Upper lobe of left lung (tissue), 6 donors: Measurements from ENCODE around the gene APOM. TPM values are rescaled to one million over a fixed set of nuclear protein-coding genes. Genes with fewer than 3 reads are reported as not detected.

Experiments used
- ATAC-seq, 2 donors: fragments of 200-7000 bp; cut with Tn5 transposase; one replicate each; pipeline ENCODE4 v1.9.1; 2022; ENCODE audit warnings: mild to moderate bottlenecking in 2 of 2, moderate library complexity in 2 of 2; ENCODE audit not compliant: low FRiP score in 2 of 2
- DNase-seq, 2 donors: peaks; one replicate each; pipeline ENCODE4 v3.0.0-alpha.2; 2019 to 2020
- H3K27ac ChIP-seq, 4 donors: fragments of 200-600 bp; sonication (generic); one replicate each; pipeline ENCODE4 v1.5.1; 2016 to 2019
- H3K27me3 ChIP-seq, 4 donors: fragments of 200-600 bp; sonication (generic); one replicate each; pipeline ENCODE4 v1.5.1; 2017 to 2019
- H3K36me3 ChIP-seq, 4 donors: fragments of 200-600 bp; sonication (generic); one replicate each; pipeline ENCODE4 v1.5.1; 2016 to 2019
- H3K4me1 ChIP-seq, 4 donors: fragments of 200-600 bp; sonication (generic); one replicate each; pipeline ENCODE4 v1.5.1; 2018 to 2019
- H3K4me3 ChIP-seq, 4 donors: fragments of 200-600 bp; sonication (generic); one replicate each; pipeline ENCODE4 v1.5.1; 2017 to 2019; ENCODE audit warnings: mild to moderate bottlenecking in 2 of 4, moderate library complexity in 1 of 4
- H3K9me3 ChIP-seq, 4 donors: fragments of 200-600 bp; sonication (generic); one replicate each; pipeline ENCODE4 v1.5.1; 2018 to 2019
- CTCF ChIP-seq, 6 experiments: fragments of 450-650 bp in 4 of 6; fragments of 200-600 bp in 2 of 6; sonication (generic) in 2 of 6; IDR thresholded peaks; one replicate each; pipeline ENCODE4 v1.5.1; 2016 to 2019; ENCODE audit warnings: antibody characterized with exemption in 6 of 6
- EP300 ChIP-seq, 4 donors: sonication (generic); formaldehyde crosslinking; IDR thresholded peaks; one replicate each; pipeline ENCODE4 v1.5.1; 2017; ENCODE audit warnings: antibody characterized with exemption in 4 of 4, control low read depth in 2 of 4
- POLR2A ChIP-seq, 4 donors: fragments of 450-650 bp; IDR thresholded peaks; one replicate each; pipeline ENCODE4 v1.5.1; 2016 to 2017; ENCODE audit warnings: antibody characterized with exemption in 4 of 4, mild to moderate bottlenecking in 2 of 4
- POLR2AphosphoS5 ChIP-seq, 2 donors: sonication (generic); formaldehyde crosslinking; IDR thresholded peaks; one replicate each; pipeline ENCODE4 v1.5.1; 2017; ENCODE audit warnings: antibody characterized with exemption in 2 of 2
- WGBS, 2 donors: methylation state at CpG; one replicate each; pipeline ENCODE4 v1.1.5; 2017 to 2018; 5-methylcytosine and 5-hydroxymethylcytosine counted together
- total RNA-seq, 6 donors: library from RNA; depleted of rRNA in 4 of 6; stranded (reverse); fragments of >200 nt in 4 of 6; gene quantifications; one replicate each; pipeline versions ENCODE4 v1.1.0 to v1.2.1, GENCODE V29; 2016 to 2021
- donor health status: DM: no; HTN: no; CAD: no; lungs with moderate emphysema.
- donor health status: DM: no; HTN: yes; CAD: no; lungs with severe emphysema.

Gene APOM
- total RNA-seq, 6 donors from 2014 or later, result 0.89 to 4.3 (median 2.1) TPM

- ATAC-seq (no peak), DNase-seq (no peak)
- H3K4me3 ChIP-seq, result no peak overlapping the region
- peaks cover 0 to 1% (median 0%) of the 10 kb centered on the region in 4 donors for H3K4me1 ChIP-seq
- no peaks in the 10 kb centered on the region for H3K27me3 ChIP-seq
- TF ChIP-seq POLR2A (IDR thresholded peaks at IDR 0.05), result no peak
- TF ChIP-seq POLR2AphosphoS5 (IDR thresholded peaks at IDR 0.05), result no peak
- no peak for TF ChIP-seq EP300 (IDR thresholded peaks at IDR 0.05)
- TF ChIP-seq CTCF (IDR thresholded peaks at IDR 0.05), result no peak
- 84 to 93% methylated on average over 9 of the region's 9 CpGs for WGBS, 2 donors
- H3K36me3 ChIP-seq, result peaks cover 21 to 95% (median 80%) of the 10 kb centered on the region in 4 donors
- H3K9me3 ChIP-seq, result no peaks in the 10 kb centered on the region
- H3K27ac ChIP-seq, result no peak overlapping the region
Measured at GRCh38 chr6:31692886-31693285, 37.2 kb downstream of the APOM start.

GRCh38 chr6:31693535-31693934 is 37.8 kb downstream of the APOM start:
- WGBS, 2 donors, result 90 to 92% methylated on average over 6 of the region's 6 CpGs
- no peak for TF ChIP-seq CTCF (IDR thresholded peaks at IDR 0.05)
- TF ChIP-seq EP300 (IDR thresholded peaks at IDR 0.05), result no peak
- DNase-seq (no peak), ATAC-seq (no peak)
- Histone ChIP-seq H3K27me3 (no peaks in the 10 kb centered on the region), H3K27ac (no peak overlapping the region), H3K4me1 (peaks cover 0 to 8% (median 1%) of the 10 kb centered on the region in 4 donors), H3K9me3 (no peaks in the 10 kb centered on the region), H3K4me3 (no peak overlapping the region), H3K36me3 (peaks cover 21 to 94% (median 75%) of the 10 kb centered on the region in 4 donors)

GRCh38 chr6:31697555-31697954 is 41.9 kb downstream of the APOM start:
- Histone ChIP-seq H3K27ac (no peak overlapping the region), H3K36me3 (peaks cover 9 to 75% (median 48%) of the 10 kb centered on the region in 4 donors), H3K9me3 (no peaks in the 10 kb centered on the region), H3K4me3 (no peak overlapping the region), H3K4me1 (peaks cover 15 to 28% (median 18%) of the 10 kb centered on the region in 4 donors), H3K27me3 (no peaks in the 10 kb centered on the region)
- DNase-seq (no peak), ATAC-seq (no peak)
- 43 to 57% methylated on average over 3 of the region's 3 CpGs for WGBS, 2 donors
- TF ChIP-seq POLR2AphosphoS5 (IDR thresholded peaks at IDR 0.05) (no peak), CTCF (IDR thresholded peaks at IDR 0.05) (no peak), EP300 (IDR thresholded peaks at IDR 0.05) (no peak), POLR2A (IDR thresholded peaks at IDR 0.05) (no peak)

DNA sequence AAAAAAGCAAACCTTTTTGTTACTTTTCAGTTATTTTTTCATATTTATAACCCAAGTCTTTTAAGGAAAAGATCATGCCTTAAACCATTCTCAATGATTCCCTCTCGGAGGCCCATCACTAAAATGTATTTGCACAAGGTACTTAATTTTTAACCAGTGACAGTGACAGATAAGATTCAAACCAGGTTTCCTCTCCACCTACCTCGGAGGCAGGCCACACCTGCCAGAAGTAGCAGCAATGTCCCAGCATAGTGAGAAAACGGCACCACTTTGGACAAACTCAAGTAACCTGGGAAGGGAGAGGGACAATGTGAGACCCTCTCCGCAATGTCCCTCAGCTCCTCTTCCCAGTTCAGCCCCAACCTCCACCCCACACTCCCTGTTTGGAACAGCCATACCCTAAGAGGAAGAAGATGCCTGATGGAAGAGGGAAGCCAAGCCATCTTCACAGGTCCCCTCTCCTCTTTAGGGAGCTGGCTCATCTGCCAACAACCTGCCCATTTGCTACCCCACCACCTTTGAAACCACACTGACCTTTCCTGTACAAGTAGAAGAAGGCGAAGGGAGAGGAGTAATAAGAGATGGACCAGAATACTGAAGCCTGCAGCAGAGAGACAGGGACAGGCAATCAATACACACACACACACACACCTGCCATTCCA is 45.2 kb downstream of the APOM start:
- Histone ChIP-seq H3K4me1 (peaks cover 21 to 35% (median 23%) of the 10 kb centered on the region in 4 donors), H3K9me3 (no peaks in the 10 kb centered on the region), H3K4me3 (peak overlapping the region in 1 of 4 donors; percentile 64), H3K27me3 (no peaks in the 10 kb centered on the region), H3K36me3 (peaks cover 0 to 43% (median 20%) of the 10 kb centered on the region in 4 donors), H3K27ac (peak overlapping the region in 1 of 4 donors; percentile 99)
- DNase-seq (no peak), ATAC-seq (no peak)
- 76 to 85% methylated on average over 5 of the region's 5 CpGs for WGBS, 2 donors
- TF ChIP-seq CTCF (IDR thresholded peaks at IDR 0.05) (no peak), EP300 (IDR thresholded peaks at IDR 0.05) (no peak), POLR2AphosphoS5 (IDR thresholded peaks at IDR 0.05) (no peak), POLR2A (IDR thresholded peaks at IDR 0.05) (no peak)
